HepG2 (cell line): ENCODE measurements around the gene ME2. TPM values are rescaled to one million over a fixed set of nuclear protein-coding genes. Genes with fewer than 3 reads are reported as not detected.

Source experiments
- ARID5B ChIP-seq: IDR thresholded peaks from 2 replicates; pipeline ENCODE4 v1.4.0; 2020; ENCODE audit warnings: mild to moderate bottlenecking, missing genetic modification reagents
- FIP1L1 ChIP-seq: fragments of 200-400 bp; formaldehyde crosslinking; IDR thresholded peaks from 2 replicates; pipeline ENCODE4 v1.6.1; 2018; ENCODE audit warnings: low read depth, mild to moderate bottlenecking, low read length, moderate library complexity, borderline replicate concordance; ENCODE audit not compliant: insufficient read depth
- FOXA3 ChIP-seq: IDR thresholded peaks from 2 replicates; pipeline ENCODE4 v1.6.1; 2016; ENCODE audit warnings: missing genetic modification reagents, missing compliant biosample characterization
- GABPB1 ChIP-seq: IDR thresholded peaks from 2 replicates; pipeline ENCODE4 v1.6.1; 2016; ENCODE audit warnings: mild to moderate bottlenecking, missing genetic modification reagents, moderate library complexity, missing compliant biosample characterization
- IRF2 ChIP-seq: IDR thresholded peaks from 2 replicates; pipeline ENCODE4 v1.6.1; 2018; ENCODE audit warnings: missing genetic modification reagents, missing compliant biosample characterization
- JUND ChIP-seq: sonication (generic); formaldehyde crosslinking; IDR thresholded peaks from 2 replicates; pipeline ENCODE4 v1.8.0; 2022; ENCODE audit warnings: mild to moderate bottlenecking, missing genetic modification reagents
- MAFF ChIP-seq: IDR thresholded peaks from 2 replicates; pipeline ENCODE4 v1.6.1; 2011; ENCODE audit warnings: low read depth, low read length, improper control_type of control experiment
- PHB2 ChIP-seq: fragments of 450-650 bp; IDR thresholded peaks from 2 replicates; pipeline ENCODE4 v1.6.1; 2018; ENCODE audit not compliant: partially characterized antibody
- PITX1 ChIP-seq: sonication (generic); formaldehyde crosslinking; IDR thresholded peaks from 2 replicates; pipeline ENCODE4 v1.5.1; 2020; ENCODE audit warnings: mild to moderate bottlenecking, missing genetic modification reagents
- SOX5 ChIP-seq: IDR thresholded peaks from 2 replicates; pipeline ENCODE4 v1.6.1; 2016; ENCODE audit warnings: borderline replicate concordance
- ZNF10 ChIP-seq: sonication (generic); formaldehyde crosslinking; IDR thresholded peaks from 2 replicates; pipeline ENCODE4 v1.4.0; 2020; ENCODE audit warnings: mild to moderate bottlenecking, low read depth, missing genetic modification reagents, borderline replicate concordance
- ZNF451 ChIP-seq: sonication (generic); formaldehyde crosslinking; IDR thresholded peaks from 2 replicates; pipeline ENCODE4 v1.5.0; 2020; ENCODE audit warnings: mild to moderate bottlenecking, missing genetic modification reagents
- ZNF660 ChIP-seq: sonication (generic); formaldehyde crosslinking; IDR thresholded peaks from 2 replicates; pipeline ENCODE4 v1.5.1; 2020; ENCODE audit warnings: mild to moderate bottlenecking, low read depth, missing genetic modification reagents, borderline replicate concordance
- ZNF709 ChIP-seq: sonication (generic); formaldehyde crosslinking; IDR thresholded peaks from 2 replicates; pipeline ENCODE4 v1.5.0; 2020; ENCODE audit warnings: mild to moderate bottlenecking, missing genetic modification reagents
- polyA plus RNA-seq, 8 experiments: library from polyadenylated mRNA; depleted of rRNA in 3 of 8; stranded (reverse) in 7 of 8; unstranded in 1 of 8; fragments of >200 nt; fragmentation: Illumina TruSeq in 4 of 8; extraction: Trizol in 4 of 8; gene quantifications; 2 replicates each; pipeline versions ENCODE4 v1.2.1 to v1.2.3, GENCODE V29; 2011 to 2016; ENCODE audit warnings: low read depth in 4 of 8, missing spikeins in 1 of 8, mixed read lengths in 1 of 8; ENCODE audit not compliant: insufficient read depth in 1 of 8
- total RNA-seq, 5 experiments: library from RNA; depleted of rRNA; stranded (reverse); fragments of >200 nt; fragmentation: Illumina TruSeq; extraction: Trizol; gene quantifications; 2 replicates each; pipeline ENCODE4 v1.2.3, GENCODE V29; 2016; ENCODE audit warnings: low read depth in 1 of 5
- TF ChIP-seq, protein P1 (sequence below): sonication (generic); formaldehyde crosslinking; IDR thresholded peaks from 2 replicates; pipeline ENCODE4 v1.4.0; 2020; ENCODE audit warnings: missing genetic modification reagents, borderline replicate concordance
- TF ChIP-seq, protein P2 (sequence below): sonication (generic); formaldehyde crosslinking; IDR thresholded peaks from 2 replicates; pipeline ENCODE4 v1.4.0; 2020; ENCODE audit warnings: mild to moderate bottlenecking, missing genetic modification reagents
- TF ChIP-seq, protein P3 (sequence below): sonication (generic); formaldehyde crosslinking; IDR thresholded peaks from 2 replicates; pipeline ENCODE4 v1.9.0; 2022; ENCODE audit warnings: low read depth, missing genetic modification reagents

The ME2 gene
- total and polyA plus RNA-seq, 2 of the 13 experiments (the other 11 are each of a cell fraction or from before 2014, with no cell fraction given), result 17.3 to 20.6 TPM

- TF ChIP-seq ZNF709 (CRISPR knock-in tag) (no peak), SOX5 (CRISPR knock-in tag) (peak; percentile 78), PHB2 (no peak), JUND (CRISPR knock-in tag) (no peak), ARID5B (CRISPR knock-in tag) (peak; percentile 95), ZNF451 (CRISPR knock-in tag) (no peak), IRF2 (peak; percentile 53; the same call in 1 of the 2 replicates), GABPB1 (CRISPR knock-in tag) (peak; percentile 44; the same call in 1 of the 2 replicates), PITX1 (CRISPR knock-in tag) (peak; percentile 43; the same call in 1 of the 2 replicates), FOXA3 (peak; percentile 99), ZNF10 (no peak), FIP1L1 (no peak), ZNF660 (CRISPR knock-in tag) (no peak), MAFF (no peak)
- TF ChIP-seq, protein P1, sequence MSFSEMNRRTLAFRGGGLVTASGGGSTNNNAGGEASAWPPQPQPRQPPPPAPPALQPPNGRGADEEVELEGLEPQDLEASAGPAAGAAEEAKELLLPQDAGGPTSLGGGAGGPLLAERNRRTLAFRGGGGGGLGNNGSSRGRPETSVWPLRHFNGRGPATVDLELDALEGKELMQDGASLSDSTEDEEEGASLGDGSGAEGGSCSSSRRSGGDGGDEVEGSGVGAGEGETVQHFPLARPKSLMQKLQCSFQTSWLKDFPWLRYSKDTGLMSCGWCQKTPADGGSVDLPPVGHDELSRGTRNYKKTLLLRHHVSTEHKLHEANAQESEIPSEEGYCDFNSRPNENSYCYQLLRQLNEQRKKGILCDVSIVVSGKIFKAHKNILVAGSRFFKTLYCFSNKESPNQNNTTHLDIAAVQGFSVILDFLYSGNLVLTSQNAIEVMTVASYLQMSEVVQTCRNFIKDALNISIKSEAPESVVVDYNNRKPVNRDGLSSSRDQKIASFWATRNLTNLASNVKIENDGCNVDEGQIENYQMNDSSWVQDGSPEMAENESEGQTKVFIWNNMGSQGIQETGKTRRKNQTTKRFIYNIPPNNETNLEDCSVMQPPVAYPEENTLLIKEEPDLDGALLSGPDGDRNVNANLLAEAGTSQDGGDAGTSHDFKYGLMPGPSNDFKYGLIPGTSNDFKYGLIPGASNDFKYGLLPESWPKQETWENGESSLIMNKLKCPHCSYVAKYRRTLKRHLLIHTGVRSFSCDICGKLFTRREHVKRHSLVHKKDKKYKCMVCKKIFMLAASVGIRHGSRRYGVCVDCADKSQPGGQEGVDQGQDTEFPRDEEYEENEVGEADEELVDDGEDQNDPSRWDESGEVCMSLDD (CRISPR knock-in tag), result no peak
- TF ChIP-seq, protein P2, sequence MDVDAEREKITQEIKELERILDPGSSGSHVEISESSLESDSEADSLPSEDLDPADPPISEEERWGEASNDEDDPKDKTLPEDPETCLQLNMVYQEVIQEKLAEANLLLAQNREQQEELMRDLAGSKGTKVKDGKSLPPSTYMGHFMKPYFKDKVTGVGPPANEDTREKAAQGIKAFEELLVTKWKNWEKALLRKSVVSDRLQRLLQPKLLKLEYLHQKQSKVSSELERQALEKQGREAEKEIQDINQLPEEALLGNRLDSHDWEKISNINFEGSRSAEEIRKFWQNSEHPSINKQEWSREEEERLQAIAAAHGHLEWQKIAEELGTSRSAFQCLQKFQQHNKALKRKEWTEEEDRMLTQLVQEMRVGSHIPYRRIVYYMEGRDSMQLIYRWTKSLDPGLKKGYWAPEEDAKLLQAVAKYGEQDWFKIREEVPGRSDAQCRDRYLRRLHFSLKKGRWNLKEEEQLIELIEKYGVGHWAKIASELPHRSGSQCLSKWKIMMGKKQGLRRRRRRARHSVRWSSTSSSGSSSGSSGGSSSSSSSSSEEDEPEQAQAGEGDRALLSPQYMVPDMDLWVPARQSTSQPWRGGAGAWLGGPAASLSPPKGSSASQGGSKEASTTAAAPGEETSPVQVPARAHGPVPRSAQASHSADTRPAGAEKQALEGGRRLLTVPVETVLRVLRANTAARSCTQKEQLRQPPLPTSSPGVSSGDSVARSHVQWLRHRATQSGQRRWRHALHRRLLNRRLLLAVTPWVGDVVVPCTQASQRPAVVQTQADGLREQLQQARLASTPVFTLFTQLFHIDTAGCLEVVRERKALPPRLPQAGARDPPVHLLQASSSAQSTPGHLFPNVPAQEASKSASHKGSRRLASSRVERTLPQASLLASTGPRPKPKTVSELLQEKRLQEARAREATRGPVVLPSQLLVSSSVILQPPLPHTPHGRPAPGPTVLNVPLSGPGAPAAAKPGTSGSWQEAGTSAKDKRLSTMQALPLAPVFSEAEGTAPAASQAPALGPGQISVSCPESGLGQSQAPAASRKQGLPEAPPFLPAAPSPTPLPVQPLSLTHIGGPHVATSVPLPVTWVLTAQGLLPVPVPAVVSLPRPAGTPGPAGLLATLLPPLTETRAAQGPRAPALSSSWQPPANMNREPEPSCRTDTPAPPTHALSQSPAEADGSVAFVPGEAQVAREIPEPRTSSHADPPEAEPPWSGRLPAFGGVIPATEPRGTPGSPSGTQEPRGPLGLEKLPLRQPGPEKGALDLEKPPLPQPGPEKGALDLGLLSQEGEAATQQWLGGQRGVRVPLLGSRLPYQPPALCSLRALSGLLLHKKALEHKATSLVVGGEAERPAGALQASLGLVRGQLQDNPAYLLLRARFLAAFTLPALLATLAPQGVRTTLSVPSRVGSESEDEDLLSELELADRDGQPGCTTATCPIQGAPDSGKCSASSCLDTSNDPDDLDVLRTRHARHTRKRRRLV (CRISPR knock-in tag), result no peak
- TF ChIP-seq, protein P3, sequence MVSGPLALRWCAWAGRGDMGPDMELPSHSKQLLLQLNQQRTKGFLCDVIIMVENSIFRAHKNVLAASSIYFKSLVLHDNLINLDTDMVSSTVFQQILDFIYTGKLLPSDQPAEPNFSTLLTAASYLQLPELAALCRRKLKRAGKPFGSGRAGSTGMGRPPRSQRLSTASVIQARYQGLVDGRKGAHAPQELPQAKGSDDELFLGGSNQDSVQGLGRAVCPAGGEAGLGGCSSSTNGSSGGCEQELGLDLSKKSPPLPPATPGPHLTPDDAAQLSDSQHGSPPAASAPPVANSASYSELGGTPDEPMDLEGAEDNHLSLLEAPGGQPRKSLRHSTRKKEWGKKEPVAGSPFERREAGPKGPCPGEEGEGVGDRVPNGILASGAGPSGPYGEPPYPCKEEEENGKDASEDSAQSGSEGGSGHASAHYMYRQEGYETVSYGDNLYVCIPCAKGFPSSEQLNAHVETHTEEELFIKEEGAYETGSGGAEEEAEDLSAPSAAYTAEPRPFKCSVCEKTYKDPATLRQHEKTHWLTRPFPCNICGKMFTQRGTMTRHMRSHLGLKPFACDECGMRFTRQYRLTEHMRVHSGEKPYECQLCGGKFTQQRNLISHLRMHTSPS (CRISPR knock-in tag), result no peak
These were observed 23.9 kb downstream of the ME2 start (continued) for GRCh38 chr18:50902797-50903196.
